GM21723 (cell line): ENCODE results near the gene RPS6KA4.

Source experiments
- ATAC-seq: cut with Tn5 transposase; IDR thresholded peaks from one replicate; pipeline ENCODE4 v1.9.1; 2021; ENCODE audit warnings: mild to moderate bottlenecking, moderate library complexity; ENCODE audit not compliant: unreplicated experiment

RPS6KA4 gene

DNA sequence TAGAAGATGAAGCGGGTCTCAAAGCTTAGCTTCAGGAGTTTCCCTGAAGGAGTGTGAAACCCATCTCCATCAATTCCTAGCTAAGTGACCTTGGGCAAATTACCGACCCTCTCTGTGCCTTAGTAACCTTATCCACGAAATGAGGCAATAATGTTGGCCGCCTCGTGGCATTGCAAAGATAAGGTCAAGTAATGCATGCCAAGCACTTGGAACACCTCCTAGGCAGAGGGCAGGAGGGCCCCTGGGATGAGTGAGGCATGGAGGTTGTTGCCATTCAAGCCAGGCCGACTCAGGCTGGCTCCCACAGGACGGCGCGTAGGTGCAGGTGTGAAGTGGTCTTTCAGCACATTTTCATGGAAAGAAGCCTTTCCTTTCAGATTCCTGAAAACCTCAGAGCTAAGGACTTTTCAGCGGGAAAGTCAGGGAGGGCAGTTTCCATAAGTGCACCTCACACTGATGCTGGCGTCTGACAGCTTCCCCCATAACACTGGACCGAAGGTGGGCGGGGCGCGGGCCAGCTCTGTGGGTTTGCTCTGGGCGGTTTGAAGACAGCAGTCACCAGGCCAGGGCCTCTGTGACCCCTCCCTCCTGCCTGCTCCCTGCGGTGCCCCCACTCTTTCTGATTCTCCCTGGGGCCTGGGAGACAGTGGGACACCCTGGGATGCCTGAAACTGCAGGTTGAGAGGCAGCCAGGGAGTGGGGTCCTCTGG is 25.2 kb downstream of the RPS6KA4 start:
- no peak for ATAC-seq

DNA sequence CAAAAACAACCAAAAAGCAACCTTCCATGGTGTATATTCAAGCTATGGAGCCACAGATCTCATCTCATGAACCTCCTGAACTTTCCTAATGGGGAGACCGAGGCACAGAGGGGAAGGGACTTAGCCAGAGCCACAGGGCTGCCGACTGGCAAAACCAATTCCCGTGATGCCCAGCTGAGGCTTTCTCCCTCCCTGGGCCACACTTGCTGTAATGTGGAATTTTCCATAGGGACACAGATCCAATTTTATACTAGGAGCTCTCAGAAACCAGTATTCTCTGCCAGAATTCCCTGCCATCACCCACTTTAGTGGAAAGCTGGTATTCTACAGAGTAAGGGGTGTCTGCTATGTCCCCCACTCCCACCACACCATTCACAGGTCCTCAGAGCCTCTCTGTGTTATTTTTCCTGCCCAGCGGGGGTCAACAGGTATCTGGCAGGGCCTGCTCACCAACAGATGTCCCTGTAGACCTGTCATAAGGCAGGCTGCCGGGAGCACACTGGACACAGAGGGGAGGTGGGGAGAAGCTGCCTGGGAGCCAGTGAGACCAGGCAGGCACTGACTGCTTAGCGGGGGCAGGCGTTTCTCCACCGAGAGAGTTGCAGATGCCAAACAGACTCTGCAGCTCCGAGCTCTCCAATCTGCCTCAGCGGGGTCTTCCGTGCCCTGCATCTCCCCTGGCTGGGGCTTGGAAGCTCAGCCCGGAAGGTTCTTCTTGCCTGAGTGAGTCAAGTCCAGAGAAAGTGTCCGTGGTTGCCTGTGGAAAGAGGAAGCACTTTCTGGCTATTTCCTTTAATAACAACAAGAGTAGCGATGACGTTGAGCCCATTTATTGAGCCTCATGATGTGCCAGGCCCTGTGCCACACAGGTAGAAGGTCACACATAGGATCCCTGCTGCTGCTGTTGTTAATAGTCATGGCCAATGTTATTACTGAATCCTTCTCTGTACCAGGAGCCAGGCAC is 26.3 kb downstream of the RPS6KA4 start:
- ATAC-seq = no peak

DNA sequence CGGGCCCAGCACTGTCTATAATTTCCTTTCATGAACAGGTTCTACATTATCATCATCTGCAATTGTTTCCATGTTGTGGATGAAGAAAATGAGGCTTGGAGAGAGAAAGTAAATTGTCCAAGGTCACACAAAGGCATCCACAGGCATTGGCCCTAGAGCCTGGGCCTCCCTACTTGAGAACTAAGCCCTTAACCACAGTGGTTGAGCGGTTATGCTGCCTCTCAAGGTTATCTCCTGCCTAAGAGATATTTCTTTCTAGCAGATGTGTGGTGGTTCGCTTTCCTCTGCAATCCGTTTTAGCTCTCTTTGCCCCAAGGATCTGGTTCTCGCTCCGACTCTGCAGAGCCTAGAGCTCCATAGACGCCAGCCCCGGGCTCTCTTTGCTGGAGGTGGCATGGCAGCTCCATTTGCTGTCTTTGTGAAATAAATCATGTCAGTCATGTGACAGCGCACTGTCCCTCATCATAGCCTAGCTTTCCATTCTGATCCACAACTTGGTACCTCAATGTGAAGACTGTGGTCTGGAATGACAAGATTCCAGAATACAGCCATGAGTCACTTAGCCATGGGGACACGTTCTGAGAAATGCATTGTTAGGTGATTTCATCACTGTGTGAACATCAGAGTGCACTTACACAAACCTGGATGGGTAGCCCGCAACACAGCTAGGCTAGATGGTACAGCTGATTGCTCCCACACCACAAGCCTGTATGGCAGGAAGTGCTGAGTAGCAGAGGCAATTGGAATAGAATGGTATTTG is 27.2 kb downstream of the RPS6KA4 start:
- no peak for ATAC-seq

GRCh38 chr11:64387916-64388315 is 29.0 kb downstream of the RPS6KA4 start:
- ATAC-seq = no peak

- ATAC-seq = no peak
Observed at GRCh38 chr11:64388894-64389293, 29.9 kb downstream of the RPS6KA4 start.

- no peak for ATAC-seq
Observed at GRCh38 chr11:64389851-64390250, 30.9 kb downstream of the RPS6KA4 start.

- no peak for ATAC-seq
Observed at GRCh38 chr11:64390558-64390957, 31.6 kb downstream of the RPS6KA4 start.

GRCh38 chr11:64391839-64392238 is 32.9 kb downstream of the RPS6KA4 start:
- no peak for ATAC-seq

GRCh38 chr11:64395545-64396078 is 36.6 kb downstream of the RPS6KA4 start:
- ATAC-seq = no peak

DNA sequence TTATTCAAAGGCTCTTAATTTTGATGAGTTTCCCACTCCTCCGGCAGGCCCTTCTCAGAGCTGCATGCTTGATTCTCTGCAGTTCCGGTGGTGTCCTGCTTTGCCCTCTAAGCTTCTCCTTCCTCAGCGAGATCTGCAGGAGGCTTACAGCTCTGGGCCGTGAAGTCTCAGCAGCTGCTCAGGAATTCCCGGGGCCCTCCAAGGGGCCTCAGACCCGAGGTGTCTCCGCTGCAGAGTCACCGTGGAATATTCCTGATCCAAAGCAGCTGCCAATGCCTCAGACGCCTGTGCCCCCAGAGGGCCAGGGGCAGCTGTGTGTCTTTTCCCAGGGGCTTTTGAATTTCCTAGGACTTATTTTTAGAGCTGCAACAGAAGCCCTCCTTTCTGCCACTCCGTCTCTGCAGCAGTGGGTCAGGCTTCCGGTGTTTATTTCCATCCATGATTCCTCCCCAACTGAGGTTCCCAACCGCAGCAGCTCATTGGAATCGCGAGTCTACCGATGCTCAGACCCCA is 37.2 kb downstream of the RPS6KA4 start:
- no peak for ATAC-seq

- no peak for ATAC-seq
Observed at GRCh38 chr11:64400102-64400501, 41.1 kb downstream of the RPS6KA4 start.

DNA sequence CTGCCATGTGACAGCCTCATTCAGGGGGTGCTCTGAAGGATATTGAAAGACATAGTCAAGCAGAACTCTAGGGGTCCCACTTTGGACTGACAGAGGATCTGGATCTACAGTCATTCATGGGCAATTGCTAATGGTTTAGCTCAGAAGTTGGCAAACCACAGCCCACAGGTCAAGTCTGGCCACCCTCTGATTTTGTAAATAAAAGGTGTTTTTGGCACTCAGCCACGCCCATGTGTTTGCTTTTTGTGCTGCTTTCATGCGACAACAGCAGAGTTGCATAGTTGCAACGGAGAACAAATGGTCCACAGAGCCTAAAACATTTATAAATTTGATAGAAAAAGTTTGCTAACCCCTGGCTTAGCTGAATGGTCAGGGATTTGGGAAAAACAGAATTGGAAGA is 41.7 kb downstream of the RPS6KA4 start:
- ATAC-seq = no peak

- no peak for ATAC-seq
Observed at GRCh38 chr11:64401775-64402174, 42.8 kb downstream of the RPS6KA4 start.

GRCh38 chr11:64403106-64403505 is 44.1 kb downstream of the RPS6KA4 start:
- no peak for ATAC-seq

- no peak for ATAC-seq
Observed at GRCh38 chr11:64406221-64406946, 47.4 kb downstream of the RPS6KA4 start.

DNA sequence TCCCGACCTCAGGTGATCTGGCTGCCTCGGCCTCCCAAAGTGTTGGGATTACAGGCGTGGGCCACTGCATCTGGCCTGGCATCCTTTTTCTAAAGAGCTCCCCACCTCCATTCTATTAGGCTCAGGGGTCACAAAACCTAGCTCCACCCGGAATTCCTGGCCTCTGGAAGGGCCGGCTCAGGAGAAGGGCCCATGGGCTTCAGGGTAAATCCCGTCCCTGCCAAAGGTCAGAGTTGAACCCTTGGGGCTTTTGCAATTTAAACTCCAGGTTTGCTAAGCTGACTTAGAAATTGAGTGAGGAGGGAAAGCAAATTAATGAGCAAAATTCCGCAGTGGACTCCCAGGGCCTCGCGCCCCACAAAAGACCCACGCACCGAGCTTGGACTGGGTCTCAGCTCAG is 48.3 kb downstream of the RPS6KA4 start:
- no peak for ATAC-seq

GRCh38 chr11:64407630-64408029 is 48.7 kb downstream of the RPS6KA4 start:
- ATAC-seq = no peak

DNA sequence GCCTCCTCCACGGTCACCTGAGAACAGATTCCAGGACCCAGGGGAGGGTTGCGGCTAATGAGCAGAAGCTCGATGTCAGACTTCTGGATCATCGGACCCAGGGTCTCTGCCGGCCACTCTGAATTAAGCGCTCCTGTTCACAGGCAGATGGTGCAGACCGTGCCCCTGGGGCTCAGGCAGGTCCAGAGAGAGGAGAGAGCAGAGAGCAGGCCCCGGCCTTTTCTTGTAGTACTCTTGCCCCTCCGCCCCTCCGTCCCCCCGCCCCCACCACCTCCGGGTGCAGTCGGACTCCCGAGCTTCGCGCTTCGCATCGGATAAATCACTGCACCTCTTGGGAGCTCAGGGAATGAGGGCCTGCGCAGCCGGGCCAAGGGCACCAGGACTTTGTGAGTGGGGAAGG is 50.3 kb downstream of the RPS6KA4 start:
- ATAC-seq = no peak

DNA sequence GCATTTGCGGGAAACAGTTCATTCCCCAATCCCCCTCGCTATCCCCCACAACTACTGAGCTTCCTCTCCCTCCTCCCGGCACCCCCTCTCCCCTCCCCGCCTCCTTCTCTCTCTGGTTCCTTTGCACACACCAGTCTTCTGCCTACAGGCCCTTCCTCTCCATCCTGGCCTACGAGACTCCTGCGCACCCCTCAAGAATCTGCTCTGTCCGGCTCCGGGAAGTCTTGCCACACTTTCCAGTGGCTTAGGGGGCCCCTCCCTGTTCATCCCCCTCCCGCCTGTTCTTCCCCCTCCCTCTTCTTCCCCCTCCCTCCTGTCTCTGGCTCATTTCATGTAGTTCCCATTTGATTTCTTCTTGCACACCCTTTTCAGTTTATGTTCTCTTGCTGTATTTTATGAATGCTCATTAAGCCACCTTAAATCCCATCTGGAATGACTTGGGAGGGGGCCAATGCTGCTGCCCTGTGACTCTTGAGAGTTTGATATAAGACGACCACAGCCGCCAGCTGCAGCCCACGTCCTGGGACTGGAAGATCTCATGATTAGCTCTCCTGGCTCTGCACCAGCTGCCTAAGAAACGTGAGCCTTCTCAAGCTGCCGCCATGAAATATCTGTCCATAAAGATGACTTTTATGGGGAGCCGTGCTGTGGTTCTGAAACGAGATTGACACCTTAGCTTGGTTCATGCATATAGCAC is 50.9 kb downstream of the RPS6KA4 start:
- no peak for ATAC-seq

GRCh38 chr11:64410404-64410734 is 51.4 kb downstream of the RPS6KA4 start:
- ATAC-seq = no peak
